HEK293 (cell line): ENCODE data around the gene CDK12.
A peak's percentile ranks its signal among the peaks of the same experiment; 100 is the strongest.
"Not testable (repeated sequence)": the region's sequence is repeated elsewhere in the genome, so short reads cannot be mapped to it uniquely, and the experiment has no call there.

Source experiments
- CTCF ChIA-PET: fragments of 350-600 bp; formaldehyde crosslinking; extraction: SDS; loops from one replicate; lab custom pipeline; 2021; ENCODE audit warnings: antibody characterized with exemption; lab: Yijun Ruan, JAX
- POLR2A ChIA-PET: fragments of 300-600 bp; formaldehyde crosslinking; extraction: SDS; loops from one replicate; lab custom pipeline; 2020; ENCODE audit warnings: antibody characterized with exemption, inconsistent platforms; lab: Yijun Ruan, JAX
- H3K27ac ChIP-seq: fragments of 200-500 bp; sonication (Bioruptor generic); 2 replicates; pipeline ENCODE4 v1.5.1; 2014; ENCODE audit warnings: low read depth, low read length, control low read depth, inconsistent platforms; ENCODE audit errors: extremely low read depth
- H3K36me3 ChIP-seq, 2 experiments: fragments of 200-500 bp in 1 of 2; sonication (Bioruptor generic) in 1 of 2; 1 replicate in 1 of 2; 2 replicates in 1 of 2; pipeline ENCODE4 v1.5.1; 2014 to 2017; ENCODE audit warnings: inconsistent platforms in 2 of 2, low read length in 2 of 2; ENCODE audit not compliant: control insufficient read depth in 2 of 2, insufficient read depth in 1 of 2
- H3K4me1 ChIP-seq: fragments of 200-500 bp; sonication (Bioruptor generic); 2 replicates; pipeline ENCODE4 v1.5.1; 2014; ENCODE audit warnings: mild to moderate bottlenecking, low read length, inconsistent platforms; ENCODE audit not compliant: control insufficient read depth, insufficient read depth
- H3K4me3 ChIP-seq: 2 replicates; pipeline ENCODE4 v1.5.1; 2011; ENCODE audit warnings: low read depth, mild to moderate bottlenecking, control low read depth, low read length, moderate library complexity
- H3K9me3 ChIP-seq: fragments of 200-500 bp; sonication (Bioruptor generic); 2 replicates; pipeline ENCODE4 v1.5.1; 2014; ENCODE audit warnings: low read depth, low read length, inconsistent platforms; ENCODE audit not compliant: control insufficient read depth, insufficient read depth
- AEBP2 ChIP-seq: fragments of 450-650 bp; formaldehyde crosslinking; IDR thresholded peaks from 2 replicates; pipeline ENCODE4 v1.5.1; 2016; ENCODE audit warnings: missing biosample characterization, missing genetic modification characterization, borderline replicate concordance
- KLF17 ChIP-seq: fragments of 450-650 bp; formaldehyde crosslinking; IDR thresholded peaks from 2 replicates; pipeline ENCODE4 v1.5.1; 2016; ENCODE audit warnings: missing biosample characterization, missing genetic modification characterization
- PRDM6 ChIP-seq: fragments of 450-650 bp; formaldehyde crosslinking; IDR thresholded peaks from 2 replicates; pipeline ENCODE4 v1.5.1; 2017; ENCODE audit warnings: missing biosample characterization, missing genetic modification characterization
- SP3 ChIP-seq: fragments of 450-650 bp; formaldehyde crosslinking; IDR thresholded peaks from 2 replicates; pipeline ENCODE4 v1.5.1; 2016; ENCODE audit warnings: missing biosample characterization, missing genetic modification characterization
- ZBTB11 ChIP-seq: fragments of 450-650 bp; formaldehyde crosslinking; conservative IDR thresholded peaks from 2 replicates; pipeline ENCODE4 v1.5.1; 2016; ENCODE audit warnings: low read depth, missing biosample characterization, missing genetic modification characterization
- ZBTB17 ChIP-seq: fragments of 450-650 bp; formaldehyde crosslinking; IDR thresholded peaks from 2 replicates; pipeline ENCODE4 v1.5.1; 2016; ENCODE audit warnings: missing biosample characterization, missing genetic modification characterization
- ZBTB48 ChIP-seq: fragments of 450-650 bp; formaldehyde crosslinking; IDR thresholded peaks from 2 replicates; pipeline ENCODE4 v1.5.1; 2016; ENCODE audit warnings: missing biosample characterization, missing genetic modification characterization
- ZBTB8A ChIP-seq: fragments of 450-650 bp; formaldehyde crosslinking; IDR thresholded peaks from 2 replicates; pipeline ENCODE4 v1.5.1; 2016; ENCODE audit warnings: missing biosample characterization, missing genetic modification characterization
- ZNF121 ChIP-seq: fragments of 450-650 bp; formaldehyde crosslinking; IDR thresholded peaks from 2 replicates; pipeline ENCODE4 v1.5.1; 2016; ENCODE audit warnings: missing biosample characterization, missing genetic modification characterization
- ZNF140 ChIP-seq: fragments of 450-650 bp; formaldehyde crosslinking; IDR thresholded peaks from 2 replicates; pipeline ENCODE4 v1.5.1; 2016; ENCODE audit warnings: missing biosample characterization, missing genetic modification characterization
- ZNF248 ChIP-seq: fragments of 450-650 bp; formaldehyde crosslinking; IDR thresholded peaks from 2 replicates; pipeline ENCODE4 v1.5.1; 2017; ENCODE audit warnings: missing biosample characterization, missing genetic modification characterization
- ZNF26 ChIP-seq: fragments of 450-650 bp; formaldehyde crosslinking; IDR thresholded peaks from 2 replicates; pipeline ENCODE4 v1.5.1; 2016; ENCODE audit warnings: missing biosample characterization, missing genetic modification characterization
- ZNF394 ChIP-seq: fragments of 450-650 bp; formaldehyde crosslinking; IDR thresholded peaks from 2 replicates; pipeline ENCODE4 v1.5.1; 2016; ENCODE audit warnings: missing biosample characterization, missing genetic modification characterization, mild to moderate bottlenecking, moderate library complexity, borderline replicate concordance
- ZNF518A ChIP-seq: fragments of 450-650 bp; formaldehyde crosslinking; conservative IDR thresholded peaks from 2 replicates; pipeline ENCODE4 v1.5.1; 2016; ENCODE audit warnings: low read depth, missing biosample characterization, missing genetic modification characterization
- ZNF529 ChIP-seq: fragments of 450-650 bp; formaldehyde crosslinking; IDR thresholded peaks from 2 replicates; pipeline ENCODE4 v1.5.1; 2017; ENCODE audit warnings: missing genetic modification characterization, missing biosample characterization; ENCODE audit not compliant: insufficient replicate concordance
- ZNF585B ChIP-seq: fragments of 450-650 bp; formaldehyde crosslinking; IDR thresholded peaks from 2 replicates; pipeline ENCODE4 v1.5.1; 2016; ENCODE audit warnings: missing biosample characterization, missing genetic modification characterization
- ZNF623 ChIP-seq: fragments of 450-650 bp; formaldehyde crosslinking; IDR thresholded peaks from 2 replicates; pipeline ENCODE4 v1.5.1; 2016; ENCODE audit warnings: missing biosample characterization, missing genetic modification characterization
- ZNF629 ChIP-seq: fragments of 450-650 bp; formaldehyde crosslinking; IDR thresholded peaks from 2 replicates; pipeline ENCODE4 v1.5.1; 2017; ENCODE audit warnings: missing biosample characterization, missing genetic modification characterization
- ZNF660 ChIP-seq: fragments of 450-650 bp; IDR thresholded peaks from 2 replicates; pipeline ENCODE4 v1.5.1; 2018; ENCODE audit warnings: missing biosample characterization, mild to moderate bottlenecking, missing genetic modification characterization

The CDK12 gene

GRCh38 chr17:39479631-39480030, 18.3 kb downstream of the CDK12 start:
- ChIA-PET CTCF (interaction anchor here (0.6 to 0.9 kb wide), 2 partner anchors 144 to 244 kb away, joined by 3 read pairs; no protein-coding TSS in a partner anchor), POLR2A (interaction anchor here (0.6 to 1.0 kb wide), 3 partner anchors 9 to 29 kb away, joined by 3 to 12 read pairs (median 4); partner anchors contain the start of gene CDK12)
- H3K36me3 ChIP-seq: peaks cover 57 to 87% of the 10 kb centered on the region in 2 experiments
- not testable (repeated sequence) for H3K9me3 ChIP-seq, H3K4me3 ChIP-seq, H3K4me1 ChIP-seq
- 0 out of 2 replicates have a peak overlapping the region, but pooled peaks have one; percentile 5 for H3K27ac ChIP-seq
- peak; percentile 85 for TF ChIP-seq ZNF121 (tag by site-specific recombination)
- TF ChIP-seq ZBTB17 (tag by site-specific recombination): 0 out of 2 replicates have a peak, but pooled peaks have one; percentile 40
- peak; percentile 22; the same call in 1 of the 2 replicates for TF ChIP-seq SP3

- Histone ChIP-seq H3K4me3 (no peak overlapping the region), H3K9me3 (no peaks in the 10 kb centered on the region), H3K27ac (no peak overlapping the region), H3K36me3 (peaks cover 44 to 71% of the 10 kb centered on the region in 2 experiments), H3K4me1 (0 out of 2 replicates have a peak, but pooled peaks cover 3% of the 10 kb centered on the region)
- CTCF ChIA-PET: interaction anchor here (0.6 kb wide), 1 partner anchor 27 kb away, joined by 3 read pairs; no protein-coding TSS in a partner anchor
- POLR2A ChIA-PET: interaction anchor here (0.6 kb wide), 2 partner anchors 62 to 284 kb away, joined by 3 to 5 read pairs; partner anchors contain the start of gene RPL19
- TF ChIP-seq ZBTB48 (tag by site-specific recombination): no peak
- TF ChIP-seq ZNF660 (tag by site-specific recombination): no peak
- peak; percentile 94 for TF ChIP-seq ZNF394 (tag by site-specific recombination)
- no peak for TF ChIP-seq KLF17 (tag by site-specific recombination)
- no peak for TF ChIP-seq PRDM6 (tag by site-specific recombination)
- 0 out of 2 replicates have a peak, but pooled peaks have one; percentile 60 for TF ChIP-seq AEBP2
- TF ChIP-seq ZNF248 (tag by site-specific recombination): no peak
- peak; percentile 60; the same call in 1 of the 2 replicates for TF ChIP-seq ZNF140 (tag by site-specific recombination)
- TF ChIP-seq ZBTB11 (tag by site-specific recombination): peak; percentile 59
- TF ChIP-seq ZNF629 (tag by site-specific recombination): peak; percentile 30; the same call in 1 of the 2 replicates
- peak; percentile 87 for TF ChIP-seq ZNF518A
- TF ChIP-seq ZBTB8A: peak; percentile 50; the same call in 1 of the 2 replicates
- TF ChIP-seq ZNF585B (tag by site-specific recombination): no peak
- no peak for TF ChIP-seq ZNF26 (tag by site-specific recombination)
- TF ChIP-seq ZNF623 (tag by site-specific recombination): peak; percentile 60
- TF ChIP-seq ZNF529 (tag by site-specific recombination): peak; percentile 38
Measured at GRCh38 chr17:39483506-39483905, 22.2 kb downstream of the CDK12 start.
